Measurements from ENCODE around the gene C16orf92. TPM values are rescaled to one million over a fixed set of nuclear protein-coding genes. Genes with fewer than 3 reads are reported as not detected.

C16orf92 gene
- total and polyA plus RNA-seq, 2 experiments from 2014 or later = 0.34 TPM; not detected in 1

DNA sequence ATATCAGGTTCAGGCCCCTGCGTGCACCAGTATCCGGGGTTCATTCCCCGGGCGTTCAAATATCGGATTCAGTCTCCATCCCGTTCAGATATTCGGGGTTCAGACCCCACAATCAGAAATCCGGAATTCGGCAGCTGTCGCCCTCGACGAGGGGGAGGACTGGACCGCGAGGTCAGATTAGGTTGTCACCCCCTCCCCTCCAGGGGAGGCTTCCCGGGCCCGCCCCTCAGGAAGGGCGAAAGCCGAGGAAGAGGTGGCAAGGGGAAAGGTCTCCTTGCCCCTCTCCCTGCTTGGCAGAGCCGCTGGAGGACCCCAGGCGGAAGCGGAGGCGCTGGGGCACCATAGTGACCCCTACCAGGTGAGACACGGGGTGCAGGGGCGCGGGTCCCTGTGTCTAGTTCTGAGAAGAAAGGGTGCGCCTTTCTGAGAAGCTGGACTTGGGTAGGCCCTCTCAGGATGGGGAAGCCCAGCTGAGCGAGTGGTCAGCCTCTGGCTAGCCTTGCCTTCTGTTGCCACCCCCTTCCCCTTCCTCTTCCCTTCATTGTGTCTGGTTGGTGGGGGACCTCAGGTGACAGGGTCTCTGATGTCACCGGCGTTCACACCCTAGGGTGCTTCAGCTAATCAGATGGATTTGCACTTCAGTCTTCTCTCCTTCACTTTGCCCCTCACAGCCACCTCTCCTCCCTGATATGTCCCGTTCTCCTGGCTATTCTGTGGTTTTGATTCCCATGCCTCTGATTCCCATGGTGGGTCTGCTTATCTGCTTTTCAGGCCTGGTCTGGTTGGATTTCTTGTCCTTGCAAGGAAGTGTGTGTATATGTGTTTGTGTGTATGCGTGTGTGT, 48.5 kb upstream of the C16orf92 start:
- H3K4me1 ChIP-seq (ENCODE audit: insufficient read depth) = peaks cover 27% of the 10 kb centered on the region
- peak overlapping the region; percentile 98 for H3K4me3 ChIP-seq
- H3K27ac ChIP-seq (ENCODE audit: low read depth) = peak overlapping the region; percentile 74
- H3K36me3 ChIP-seq (ENCODE audit: insufficient read depth) = peaks cover 12% of the 10 kb centered on the region
- peak overlapping the region; percentile 100 for H3K4me2 ChIP-seq
- TF ChIP-seq, protein P1, sequence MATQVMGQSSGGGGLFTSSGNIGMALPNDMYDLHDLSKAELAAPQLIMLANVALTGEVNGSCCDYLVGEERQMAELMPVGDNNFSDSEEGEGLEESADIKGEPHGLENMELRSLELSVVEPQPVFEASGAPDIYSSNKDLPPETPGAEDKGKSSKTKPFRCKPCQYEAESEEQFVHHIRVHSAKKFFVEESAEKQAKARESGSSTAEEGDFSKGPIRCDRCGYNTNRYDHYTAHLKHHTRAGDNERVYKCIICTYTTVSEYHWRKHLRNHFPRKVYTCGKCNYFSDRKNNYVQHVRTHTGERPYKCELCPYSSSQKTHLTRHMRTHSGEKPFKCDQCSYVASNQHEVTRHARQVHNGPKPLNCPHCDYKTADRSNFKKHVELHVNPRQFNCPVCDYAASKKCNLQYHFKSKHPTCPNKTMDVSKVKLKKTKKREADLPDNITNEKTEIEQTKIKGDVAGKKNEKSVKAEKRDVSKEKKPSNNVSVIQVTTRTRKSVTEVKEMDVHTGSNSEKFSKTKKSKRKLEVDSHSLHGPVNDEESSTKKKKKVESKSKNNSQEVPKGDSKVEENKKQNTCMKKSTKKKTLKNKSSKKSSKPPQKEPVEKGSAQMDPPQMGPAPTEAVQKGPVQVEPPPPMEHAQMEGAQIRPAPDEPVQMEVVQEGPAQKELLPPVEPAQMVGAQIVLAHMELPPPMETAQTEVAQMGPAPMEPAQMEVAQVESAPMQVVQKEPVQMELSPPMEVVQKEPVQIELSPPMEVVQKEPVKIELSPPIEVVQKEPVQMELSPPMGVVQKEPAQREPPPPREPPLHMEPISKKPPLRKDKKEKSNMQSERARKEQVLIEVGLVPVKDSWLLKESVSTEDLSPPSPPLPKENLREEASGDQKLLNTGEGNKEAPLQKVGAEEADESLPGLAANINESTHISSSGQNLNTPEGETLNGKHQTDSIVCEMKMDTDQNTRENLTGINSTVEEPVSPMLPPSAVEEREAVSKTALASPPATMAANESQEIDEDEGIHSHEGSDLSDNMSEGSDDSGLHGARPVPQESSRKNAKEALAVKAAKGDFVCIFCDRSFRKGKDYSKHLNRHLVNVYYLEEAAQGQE (IDR thresholded peaks at IDR 0.05; ENCODE audit: unreplicated experiment) = no peak
- TF ChIP-seq, protein P2, sequence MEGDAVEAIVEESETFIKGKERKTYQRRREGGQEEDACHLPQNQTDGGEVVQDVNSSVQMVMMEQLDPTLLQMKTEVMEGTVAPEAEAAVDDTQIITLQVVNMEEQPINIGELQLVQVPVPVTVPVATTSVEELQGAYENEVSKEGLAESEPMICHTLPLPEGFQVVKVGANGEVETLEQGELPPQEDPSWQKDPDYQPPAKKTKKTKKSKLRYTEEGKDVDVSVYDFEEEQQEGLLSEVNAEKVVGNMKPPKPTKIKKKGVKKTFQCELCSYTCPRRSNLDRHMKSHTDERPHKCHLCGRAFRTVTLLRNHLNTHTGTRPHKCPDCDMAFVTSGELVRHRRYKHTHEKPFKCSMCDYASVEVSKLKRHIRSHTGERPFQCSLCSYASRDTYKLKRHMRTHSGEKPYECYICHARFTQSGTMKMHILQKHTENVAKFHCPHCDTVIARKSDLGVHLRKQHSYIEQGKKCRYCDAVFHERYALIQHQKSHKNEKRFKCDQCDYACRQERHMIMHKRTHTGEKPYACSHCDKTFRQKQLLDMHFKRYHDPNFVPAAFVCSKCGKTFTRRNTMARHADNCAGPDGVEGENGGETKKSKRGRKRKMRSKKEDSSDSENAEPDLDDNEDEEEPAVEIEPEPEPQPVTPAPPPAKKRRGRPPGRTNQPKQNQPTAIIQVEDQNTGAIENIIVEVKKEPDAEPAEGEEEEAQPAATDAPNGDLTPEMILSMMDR (conservative IDR thresholded peaks at IDR 0.05; ENCODE audit: low read depth in 2 of 2) = no peak; a peak in 1 of 4 replicates
- TF ChIP-seq JUNB (IDR thresholded peaks at IDR 0.05; ENCODE audit: unreplicated experiment) (no peak), CREB1 (CRISPR knock-in tag; IDR thresholded peaks at IDR 0.05; ENCODE audit: low read depth) (no peak), EZH2 (IDR thresholded peaks at IDR 0.05; ENCODE audit: low read depth, unreplicated experiment) (no peak), ZNF114 (CRISPR knock-in tag; IDR thresholded peaks at IDR 0.05) (no peak), EZH2phosphoT487 (IDR thresholded peaks at IDR 0.05; ENCODE audit: unreplicated experiment) (no peak), ZNF331 (CRISPR knock-in tag; IDR thresholded peaks at IDR 0.05; ENCODE audit: low read depth) (no peak), NANOG (IDR thresholded peaks at IDR 0.05; ENCODE audit: borderline replicate concordance) (no peak), STAT1 (IDR thresholded peaks at IDR 0.05; ENCODE audit: unreplicated experiment) (no peak), POLR2AphosphoS5 (IDR thresholded peaks at IDR 0.05; ENCODE audit: low read depth) (no peak)
- TF ChIP-seq, protein P3, sequence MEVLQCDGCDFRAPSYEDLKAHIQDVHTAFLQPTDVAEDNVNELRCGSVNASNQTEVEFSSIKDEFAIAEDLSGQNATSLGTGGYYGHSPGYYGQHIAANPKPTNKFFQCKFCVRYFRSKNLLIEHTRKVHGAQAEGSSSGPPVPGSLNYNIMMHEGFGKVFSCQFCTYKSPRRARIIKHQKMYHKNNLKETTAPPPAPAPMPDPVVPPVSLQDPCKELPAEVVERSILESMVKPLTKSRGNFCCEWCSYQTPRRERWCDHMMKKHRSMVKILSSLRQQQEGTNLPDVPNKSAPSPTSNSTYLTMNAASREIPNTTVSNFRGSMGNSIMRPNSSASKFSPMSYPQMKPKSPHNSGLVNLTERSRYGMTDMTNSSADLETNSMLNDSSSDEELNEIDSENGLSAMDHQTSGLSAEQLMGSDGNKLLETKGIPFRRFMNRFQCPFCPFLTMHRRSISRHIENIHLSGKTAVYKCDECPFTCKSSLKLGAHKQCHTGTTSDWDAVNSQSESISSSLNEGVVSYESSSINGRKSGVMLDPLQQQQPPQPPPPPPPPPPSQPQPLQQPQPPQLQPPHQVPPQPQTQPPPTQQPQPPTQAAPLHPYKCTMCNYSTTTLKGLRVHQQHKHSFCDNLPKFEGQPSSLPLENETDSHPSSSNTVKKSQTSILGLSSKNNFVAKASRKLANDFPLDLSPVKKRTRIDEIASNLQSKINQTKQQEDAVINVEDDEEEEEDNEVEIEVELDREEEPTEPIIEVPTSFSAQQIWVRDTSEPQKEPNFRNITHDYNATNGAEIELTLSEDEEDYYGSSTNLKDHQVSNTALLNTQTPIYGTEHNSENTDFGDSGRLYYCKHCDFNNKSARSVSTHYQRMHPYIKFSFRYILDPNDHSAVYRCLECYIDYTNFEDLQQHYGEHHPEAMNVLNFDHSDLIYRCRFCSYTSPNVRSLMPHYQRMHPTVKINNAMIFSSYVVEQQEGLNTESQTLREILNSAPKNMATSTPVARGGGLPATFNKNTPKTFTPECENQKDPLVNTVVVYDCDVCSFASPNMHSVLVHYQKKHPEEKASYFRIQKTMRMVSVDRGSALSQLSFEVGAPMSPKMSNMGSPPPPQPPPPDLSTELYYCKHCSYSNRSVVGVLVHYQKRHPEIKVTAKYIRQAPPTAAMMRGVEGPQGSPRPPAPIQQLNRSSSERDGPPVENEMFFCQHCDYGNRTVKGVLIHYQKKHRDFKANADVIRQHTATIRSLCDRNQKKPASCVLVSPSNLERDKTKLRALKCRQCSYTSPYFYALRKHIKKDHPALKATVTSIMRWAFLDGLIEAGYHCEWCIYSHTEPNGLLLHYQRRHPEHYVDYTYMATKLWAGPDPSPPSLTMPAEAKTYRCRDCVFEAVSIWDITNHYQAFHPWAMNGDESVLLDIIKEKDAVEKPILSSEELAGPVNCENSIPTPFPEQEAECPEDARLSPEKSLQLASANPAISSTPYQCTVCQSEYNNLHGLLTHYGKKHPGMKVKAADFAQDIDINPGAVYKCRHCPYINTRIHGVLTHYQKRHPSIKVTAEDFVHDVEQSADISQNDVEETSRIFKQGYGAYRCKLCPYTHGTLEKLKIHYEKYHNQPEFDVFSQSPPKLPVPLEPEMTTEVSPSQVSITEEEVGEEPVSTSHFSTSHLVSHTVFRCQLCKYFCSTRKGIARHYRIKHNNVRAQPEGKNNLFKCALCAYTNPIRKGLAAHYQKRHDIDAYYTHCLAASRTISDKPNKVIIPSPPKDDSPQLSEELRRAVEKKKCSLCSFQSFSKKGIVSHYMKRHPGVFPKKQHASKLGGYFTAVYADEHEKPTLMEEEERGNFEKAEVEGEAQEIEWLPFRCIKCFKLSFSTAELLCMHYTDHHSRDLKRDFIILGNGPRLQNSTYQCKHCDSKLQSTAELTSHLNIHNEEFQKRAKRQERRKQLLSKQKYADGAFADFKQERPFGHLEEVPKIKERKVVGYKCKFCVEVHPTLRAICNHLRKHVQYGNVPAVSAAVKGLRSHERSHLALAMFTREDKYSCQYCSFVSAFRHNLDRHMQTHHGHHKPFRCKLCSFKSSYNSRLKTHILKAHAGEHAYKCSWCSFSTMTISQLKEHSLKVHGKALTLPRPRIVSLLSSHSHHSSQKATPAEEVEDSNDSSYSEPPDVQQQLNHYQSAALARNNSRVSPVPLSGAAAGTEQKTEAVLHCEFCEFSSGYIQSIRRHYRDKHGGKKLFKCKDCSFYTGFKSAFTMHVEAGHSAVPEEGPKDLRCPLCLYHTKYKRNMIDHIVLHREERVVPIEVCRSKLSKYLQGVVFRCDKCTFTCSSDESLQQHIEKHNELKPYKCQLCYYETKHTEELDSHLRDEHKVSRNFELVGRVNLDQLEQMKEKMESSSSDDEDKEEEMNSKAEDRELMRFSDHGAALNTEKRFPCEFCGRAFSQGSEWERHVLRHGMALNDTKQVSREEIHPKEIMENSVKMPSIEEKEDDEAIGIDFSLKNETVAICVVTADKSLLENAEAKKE (CRISPR knock-in tag; IDR thresholded peaks at IDR 0.05) = no peak
- TF ChIP-seq, protein P4, sequence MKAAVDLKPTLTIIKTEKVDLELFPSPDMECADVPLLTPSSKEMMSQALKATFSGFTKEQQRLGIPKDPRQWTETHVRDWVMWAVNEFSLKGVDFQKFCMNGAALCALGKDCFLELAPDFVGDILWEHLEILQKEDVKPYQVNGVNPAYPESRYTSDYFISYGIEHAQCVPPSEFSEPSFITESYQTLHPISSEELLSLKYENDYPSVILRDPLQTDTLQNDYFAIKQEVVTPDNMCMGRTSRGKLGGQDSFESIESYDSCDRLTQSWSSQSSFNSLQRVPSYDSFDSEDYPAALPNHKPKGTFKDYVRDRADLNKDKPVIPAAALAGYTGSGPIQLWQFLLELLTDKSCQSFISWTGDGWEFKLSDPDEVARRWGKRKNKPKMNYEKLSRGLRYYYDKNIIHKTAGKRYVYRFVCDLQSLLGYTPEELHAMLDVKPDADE (IDR thresholded peaks at IDR 0.05) = no peak
- no peak overlapping the region for H3K27ac Mint-ChIP-seq
- ATAC-seq (peak; percentile 12), DNase-seq (ENCODE audit: low spot score) (peak; percentile 24)
- H3K4me3 Mint-ChIP-seq = peak overlapping the region; percentile 97
- H3K36me3 Mint-ChIP-seq (ENCODE audit: low read depth) = peaks cover 40% of the 10 kb centered on the region
- H3F3A ChIP-seq (replicated peaks; ENCODE audit: low read depth) = peaks cover 23% of the 10 kb centered on the region; the same call in 1 of the 2 replicates
- peaks cover 29% of the 10 kb centered on the region for H3K4me1 Mint-ChIP-seq
- H3K79me2 ChIP-seq (replicated peaks; ENCODE audit: insufficient read depth) = peaks cover 37% of the 10 kb centered on the region
- H3K27me3 Mint-ChIP-seq (ENCODE audit: insufficient read depth, low read depth, poor library complexity) = peaks cover 18% of the 10 kb centered on the region
- H3K9me3 Mint-ChIP-seq = peaks cover 21% of the 10 kb centered on the region
- H2AFZ ChIP-seq = peak overlapping the region; percentile 84
- peaks cover 16% of the 10 kb centered on the region for H3K27me3 ChIP-seq (ENCODE audit: insufficient read depth)
- H4K20me1 ChIP-seq (replicated peaks; ENCODE audit: insufficient read depth) = peaks cover 17% of the 10 kb centered on the region
- peaks cover 4% of the 10 kb centered on the region; the same call in 1 of the 2 replicates for H3K9me2 ChIP-seq (ENCODE audit: insufficient read depth)
